Ovary (tissue), 9 donors: ENCODE measurements around the gene ARHGEF19. TPM values are rescaled to one million over a fixed set of nuclear protein-coding genes. Genes with fewer than 3 reads are reported as not detected.

Experiments used
- DNase-seq, 5 donors: peaks; one replicate each; pipeline ENCODE4 v3.0.0-alpha.2; 2019 to 2020
- H3K27ac ChIP-seq, 2 donors: fragments of 200-600 bp; one replicate each; pipeline versions ENCODE4 v1.5.1 to v1.8.0; 2019 to 2022
- H3K27me3 ChIP-seq: fragments of 200-600 bp; one replicate; pipeline ENCODE4 v1.8.0; 2022
- H3K36me3 ChIP-seq: fragments of 200-600 bp; sonication (generic); one replicate; pipeline ENCODE4 v1.5.1; 2019
- H3K4me1 ChIP-seq: one replicate; pipeline ENCODE4 v1.8.1; 2013; ENCODE audit warnings: mild to moderate bottlenecking, moderate library complexity; ENCODE audit not compliant: insufficient read depth
- H3K4me3 ChIP-seq: fragments of 200-600 bp; sonication (generic); one replicate; pipeline ENCODE4 v1.5.1; 2017
- H3K9me3 ChIP-seq, 2 donors: fragments of 200-600 bp in 1 of 2; sonication (generic) in 1 of 2; one replicate each; pipeline versions ENCODE4 v1.5.1 to v1.8.1; 2013 to 2019; ENCODE audit warnings: mild to moderate bottlenecking in 1 of 2, moderate library complexity in 1 of 2
- CTCF ChIP-seq, 3 donors: fragments of 450-650 bp in 2 of 3; fragments of 200-600 bp in 1 of 3; IDR thresholded peaks; one replicate each; pipeline versions ENCODE4 v1.5.1 to v1.8.0; 2016 to 2022; ENCODE audit warnings: antibody characterized with exemption in 3 of 3, mild to moderate bottlenecking in 1 of 3
- EP300 ChIP-seq: sonication (generic); formaldehyde crosslinking; IDR thresholded peaks from one replicate; pipeline ENCODE4 v1.6.1; 2017; ENCODE audit warnings: antibody characterized with exemption
- POLR2A ChIP-seq: fragments of 450-650 bp; IDR thresholded peaks from one replicate; pipeline ENCODE4 v1.6.1; 2017; ENCODE audit warnings: antibody characterized with exemption, mild to moderate bottlenecking, moderate library complexity
- WGBS, 3 donors: extraction: QIAGEN DNeasy Blood & Tissue Kit in 1 of 3; methylation state at CpG; one replicate each; pipeline versions ENCODE4 v1.1.5 to v1.1.7; 2013 to 2017; 5-methylcytosine and 5-hydroxymethylcytosine counted together
- intact Hi-C, 4 donors: fragments of 100-400 bp; cut with DNase I; formaldehyde crosslinking; loops; one replicate each; pipeline versions ENCODE4 v1.11.0 to v1.15.1; 2022 to 2023
- polyA plus RNA-seq, 2 donors: library from polyadenylated mRNA; stranded (reverse); fragments of 200-250 nt in 1 of 2; fragments of 350-450 nt in 1 of 2; fragmentation: Illumina TruSeq in 1 of 2; extraction: RNeasy Lipid Tissue Mini Kit (QIAGEN cat#74804) in 1 of 2; gene quantifications; one replicate each; pipeline ENCODE4 v1.2.3, GENCODE V29; 2013 to 2014
- total RNA-seq, 7 donors: library from RNA; depleted of rRNA in 2 of 7; stranded (reverse); fragments of >200 nt in 2 of 7; fragmentation: NEBNext Ultra II Directional in 3 of 7; extraction: Animal tissue kit (Norgen Biotek cat#: 25700) in 3 of 7; gene quantifications; one replicate each; pipeline versions ENCODE4 v1.1.0 to v1.2.4, GENCODE V29; 2016 to 2023
- donor health status: DM: no; HTN: no; CAD: no; lungs with moderate emphysema.
- donor health status: DM: no; HTN: no; CAD: no.
- donor health status: Bipolar disorder and iron deficiency.
- donor health status: DM: yes; HTN: yes; CAD: no.
- donor health status: DM: no; HTN: no; CAD: no.
- donor health status: DM: yes; HTN: yes; CAD: no.

ARHGEF19 gene
- total and polyA plus RNA-seq, 9 donors, result 2.3 to 30.4 (median 14.6) TPM

GRCh38 chr1:16252912-16253311 is 40.5 kb upstream of the ARHGEF19 start:
- TF ChIP-seq POLR2A (no peak), EP300 (no peak), CTCF (IDR thresholded peaks at IDR 0.05) (no peak)
- Histone ChIP-seq H3K36me3 (no peaks in the 10 kb centered on the region), H3K4me3 (no peak overlapping the region), H3K4me1 (peaks cover 17% of the 10 kb centered on the region), H3K27ac (no peak overlapping the region), H3K27me3 (no peaks in the 10 kb centered on the region), H3K9me3 (no peaks in the 10 kb centered on the region)
- DNase-seq, result no peak
- intact Hi-C loops, result loop anchor here in 2 of 4 donors (5.0 to 10.0 kb wide), 2 partner anchors 99 to 102 kb away; partner anchors contain the start of gene FBXO42 (in 2 of the 2)
- 88 to 94% (median 94%) methylated on average over 2 of the region's 2 CpGs for WGBS, 3 donors

GRCh38 chr1:16251381-16251780 is 38.9 kb upstream of the ARHGEF19 start:
- Histone ChIP-seq H3K4me3 (no peak overlapping the region), H3K27me3 (no peaks in the 10 kb centered on the region), H3K36me3 (no peaks in the 10 kb centered on the region), H3K27ac (peak overlapping the region; percentile 64 to 82), H3K4me1 (peaks cover 26% of the 10 kb centered on the region), H3K9me3 (no peaks in the 10 kb centered on the region)
- WGBS, 3 donors, result 75 to 81% (median 77%) methylated on average over 10 of the region's 10 CpGs
- peak in 1 of 5 donors; percentile 35 for DNase-seq
- intact Hi-C loops, result loop anchor here in 2 of 4 donors (5.0 to 10.0 kb wide), 2 partner anchors 101 to 103 kb away; partner anchors contain the start of gene FBXO42 (in 2 of the 2)
- TF ChIP-seq EP300 (no peak), CTCF (IDR thresholded peaks at IDR 0.05) (no peak), POLR2A (no peak)

GRCh38 chr1:16250524-16251251 is 38.2 kb upstream of the ARHGEF19 start:
- no peaks in the 10 kb centered on the region for H3K9me3 ChIP-seq
- no peak for TF ChIP-seq POLR2A
- TF ChIP-seq CTCF (IDR thresholded peaks at IDR 0.05), result no peak
- no peak for TF ChIP-seq EP300
- WGBS, 3 donors, result 44 to 50% (median 47%) methylated on average over 15 of the region's 15 CpGs
- no peaks in the 10 kb centered on the region for H3K36me3 ChIP-seq
- H3K27me3 ChIP-seq, result no peaks in the 10 kb centered on the region
- H3K27ac ChIP-seq, result peak overlapping the region; percentile 64 to 82
- peak in 3 of 5 donors; percentile 25 to 58 (median 49) for DNase-seq
- no peak overlapping the region for H3K4me3 ChIP-seq
- peaks cover 26% of the 10 kb centered on the region for H3K4me1 ChIP-seq
- intact Hi-C loops, result loop anchor here in 2 of 4 donors (5.0 to 10.0 kb wide), 2 partner anchors 102 to 104 kb away; partner anchors contain the start of gene FBXO42 (in 2 of the 2)

GRCh38 chr1:16249596-16250241 is 37.3 kb upstream of the ARHGEF19 start:
- TF ChIP-seq EP300 (peak; percentile 69), CTCF (IDR thresholded peaks at IDR 0.05) (no peak), POLR2A (peak; percentile 30)
- Histone ChIP-seq H3K27ac (peak overlapping the region; percentile 38 to 82), H3K9me3 (no peaks in the 10 kb centered on the region), H3K4me1 (peaks cover 26% of the 10 kb centered on the region), H3K27me3 (no peaks in the 10 kb centered on the region), H3K4me3 (no peak overlapping the region), H3K36me3 (no peaks in the 10 kb centered on the region)
- peak in 4 of 5 donors; percentile 51 to 83 (median 59) for DNase-seq
- 7 to 17% (median 15%) methylated on average over 3 of the region's 3 CpGs for WGBS, 3 donors
- intact Hi-C loops, result loop anchor here (2.0 to 10.0 kb wide), 4 partner anchors 103 to 172 kb away; partner anchors contain the start of gene FBXO42 (in 3 of the 4)
